K562 (cell line): Measurements from ENCODE around the gene MBP. TPM values are rescaled to one million over a fixed set of nuclear protein-coding genes. Genes with fewer than 3 reads are reported as not detected.
A peak's percentile ranks its signal among the peaks of the same experiment; 100 is the strongest.

Experiments used
- ATAC-seq: fragments of 200-7000 bp; cut with Tn5 transposase; 3 replicates; pipeline ENCODE4 v1.9.1; 2020; ENCODE audit warnings: moderate library complexity
- BruUV-seq: library from RNA; stranded (reverse); fragments of 400-500 nt; replicated peaks from 2 replicates; lab custom pipeline; 2021; lab: Mats Ljungman, UMichigan
- CTCF ChIA-PET: fragments of 300-600 bp; formaldehyde crosslinking; extraction: SDS; loops from one replicate; lab custom pipeline; 2021; ENCODE audit warnings: low intra/inter-chr PET ratio; lab: Yijun Ruan, JAX
- POLR2A ChIA-PET: fragments of 300-600, 350-650 bp; sonication (Branson Sonifier 250); formaldehyde crosslinking; extraction: SDS; loops from one replicate; lab custom pipeline; 2021; ENCODE audit warnings: antibody characterized with exemption, inconsistent platforms; lab: Yijun Ruan, JAX
- DNase-seq, 4 experiments: peaks; one replicate each; pipeline versions ENCODE4 v3.0.0 to v3.0.0-alpha.2; 2011 to 2018; ENCODE audit warnings: low spot score in 3 of 4, mixed read lengths in 3 of 4; ENCODE audit errors: extremely low read depth in 1 of 4
- FAIRE-seq: peaks from 2 replicates; lab custom pipeline; 2011; peaks lifted over from hg19 to GRCh38; lab: Jason Lieb, UNC
- H2AFZ ChIP-seq: 2 replicates; pipeline ENCODE4 v1.6.0; 2011; ENCODE audit warnings: low read depth, low read length, control low read depth, inconsistent platforms
- H3K27ac ChIP-seq: fragments of 200-600 bp; 3 replicates; pipeline ENCODE4 v1.8.0; 2011; ENCODE audit warnings: low read depth, mild to moderate bottlenecking, control low read depth, inconsistent platforms, low read length, moderate library complexity, mixed read lengths; ENCODE audit errors: extremely low read depth
- H3K27me3 ChIP-seq, 2 experiments: fragments of 300-600 bp in 1 of 2; 2 replicates in 1 of 2; 3 replicates in 1 of 2; pipeline versions ENCODE4 v1.6.0 to v1.8.0; 2011; ENCODE audit warnings: inconsistent platforms in 2 of 2, low read length in 2 of 2, mild to moderate bottlenecking in 1 of 2, mixed read lengths in 1 of 2, moderate library complexity in 1 of 2; ENCODE audit not compliant: control insufficient read depth in 2 of 2, insufficient read depth in 2 of 2
- H3K36me3 ChIP-seq: fragments of 300-600 bp; 3 replicates; pipeline ENCODE4 v1.8.0; 2011; ENCODE audit warnings: mild to moderate bottlenecking, low read length, inconsistent platforms; ENCODE audit not compliant: control insufficient read depth, insufficient read depth
- H3K4me1 ChIP-seq, 2 experiments: fragments of 200-600 bp in 1 of 2; replicated peaks in 1 of 2; 2 replicates in 1 of 2; 3 replicates in 1 of 2; pipeline versions ENCODE4 v1.5.1 to v1.8.0; 2011; ENCODE audit warnings: inconsistent platforms in 2 of 2, low read length in 2 of 2, mild to moderate bottlenecking in 1 of 2, mixed read lengths in 1 of 2, moderate library complexity in 1 of 2; ENCODE audit not compliant: control insufficient read depth in 2 of 2, insufficient read depth in 2 of 2
- H3K4me2 ChIP-seq: 2 replicates; pipeline ENCODE4 v1.6.1; 2011; ENCODE audit warnings: low read length, control low read depth, inconsistent platforms, mixed read lengths; ENCODE audit not compliant: insufficient read depth
- H3K4me3 ChIP-seq: fragments of 200-600 bp; sonication (generic), shearing (Covaris generic); 2 replicates; pipeline ENCODE4 v1.5.1; 2016; ENCODE audit warnings: control low read depth, inconsistent platforms
- H3K79me2 ChIP-seq: fragments of 200-600 bp; 3 replicates; pipeline ENCODE4 v1.8.0; 2011; ENCODE audit warnings: low read length, inconsistent platforms; ENCODE audit not compliant: control insufficient read depth, insufficient read depth
- H3K9ac ChIP-seq, 2 experiments: 2 replicates each; pipeline versions ENCODE4 v1.6.0 to v1.6.1; 2011; ENCODE audit warnings: low read depth in 2 of 2, low read length in 2 of 2, control low read depth in 1 of 2, inconsistent platforms in 1 of 2, mild to moderate bottlenecking in 1 of 2, mixed read lengths in 1 of 2; ENCODE audit not compliant: insufficient read depth in 1 of 2
- H3K9me1 ChIP-seq: one replicate; pipeline ENCODE4 v1.6.0; 2011; ENCODE audit warnings: inconsistent platforms, mild to moderate bottlenecking, low read length, moderate library complexity; ENCODE audit not compliant: control insufficient read depth, insufficient read depth
- H3K9me3 ChIP-seq: replicated peaks from 2 replicates; pipeline ENCODE4 v1.5.1; 2011; ENCODE audit warnings: low read depth, low read length, inconsistent platforms; ENCODE audit not compliant: control insufficient read depth, insufficient read depth
- H4K20me1 ChIP-seq: replicated peaks from 2 replicates; pipeline ENCODE4 v1.6.1; 2011; ENCODE audit warnings: low read length, inconsistent platforms, mixed read lengths; ENCODE audit not compliant: control insufficient read depth, insufficient read depth
- ARID4B ChIP-seq: sonication (generic); formaldehyde crosslinking; IDR thresholded peaks from 2 replicates; pipeline ENCODE4 v1.8.0; 2022; ENCODE audit warnings: mild to moderate bottlenecking, missing genetic modification reagents
- KLF6 ChIP-seq: fragments of 250-450 bp; sonication (Bioruptor Pico); IDR thresholded peaks from 2 replicates; pipeline ENCODE4 v1.4.0; 2020; ENCODE audit warnings: mild to moderate bottlenecking, moderate library complexity, borderline replicate concordance
- MEIS2 ChIP-seq: fragments of 450-650 bp; IDR thresholded peaks from 2 replicates; pipeline ENCODE4 v1.6.1; 2014; ENCODE audit warnings: mild to moderate bottlenecking; ENCODE audit not compliant: partially characterized antibody
- MIER1 ChIP-seq: fragments of 450-650 bp; IDR thresholded peaks from 2 replicates; pipeline ENCODE4 v1.6.1; 2016; ENCODE audit warnings: antibody characterized with exemption, mild to moderate bottlenecking, low read depth
- POLR2H ChIP-seq: IDR thresholded peaks from 2 replicates; pipeline ENCODE4 v1.6.1; 2016; ENCODE audit warnings: missing genetic modification characterization, low read depth, mild to moderate bottlenecking, control low read depth, missing compliant biosample characterization, moderate library complexity
- RAD21 ChIP-seq, 2 experiments: fragments of 250-450 bp in 1 of 2; fragments of 450-650 bp in 1 of 2; sonication (Bioruptor Pico) in 1 of 2; formaldehyde crosslinking in 1 of 2; IDR thresholded peaks in 1 of 2; conservative IDR thresholded peaks in 1 of 2; 2 replicates each; pipeline versions ENCODE4 v1.4.0 to v1.8.0; 2020 to 2022; ENCODE audit warnings: mild to moderate bottlenecking in 2 of 2, moderate library complexity in 1 of 2
- THAP7 ChIP-seq: fragments of 250-450 bp; sonication (Bioruptor Pico); IDR thresholded peaks from 2 replicates; pipeline ENCODE4 v1.5.0; 2021
- ZFP1 ChIP-seq: fragments of 450-650 bp; formaldehyde crosslinking; IDR thresholded peaks from 2 replicates; pipeline ENCODE4 v1.4.0; 2020; ENCODE audit warnings: mild to moderate bottlenecking, mixed read lengths
- WGBS: fragments of 100-300 bp; shearing (Covaris generic); methylation state at CpG from one replicate; pipeline ENCODE4 v1.1.6; 2016; ENCODE audit warnings: low coverage, mixed read lengths; ENCODE audit not compliant: insufficient coverage; ENCODE audit errors: missing lambda C conversion rate; 5-methylcytosine and 5-hydroxymethylcytosine counted together
- in situ Hi-C: fragments of 300-500 bp; cut with MboI; formaldehyde crosslinking; loops from 4 replicates; pipeline ENCODE4 v1.15.0; 2018; ENCODE audit warnings: inconsistent platforms, mixed read lengths
- intact Hi-C: fragments of 100-400 bp; cut with micrococcal nuclease; formaldehyde crosslinking; loops from 2 replicates; pipeline ENCODE4 v1.14.2; 2022
- polyA plus RNA-seq, 8 experiments: library from polyadenylated mRNA; depleted of rRNA in 4 of 8; stranded (reverse) in 5 of 8; unstranded in 3 of 8; fragments of >200 nt; fragmentation: Nextera tagmentation in 2 of 8; fragmentation: Illumina TruSeq in 1 of 8; extraction: Ambion mirVana in 2 of 8; extraction: Trizol in 1 of 8; gene quantifications; 2 replicates each; pipeline versions ENCODE4 v1.2.1 to v1.2.3, GENCODE V29; 2011 to 2014; ENCODE audit warnings: inconsistent platforms in 1 of 8, missing spikeins in 1 of 8
- total RNA-seq, 7 experiments: library from RNA; depleted of rRNA in 6 of 7; stranded (reverse); fragments of >200 nt in 6 of 7; fragmentation: Illumina TruSeq in 2 of 7; extraction: Trizol in 2 of 7; gene quantifications; 2 replicates each; pipeline versions ENCODE4 v1.2.1 to v1.2.3, GENCODE V29; 2011 to 2021; ENCODE audit warnings: low replicate concordance in 1 of 7

The MBP gene
- total and polyA plus RNA-seq, 9 of the 15 experiments (the other 6 are each of a cell fraction or from before 2014, with no cell fraction given), result 0.09 TPM; not detected in 8

GRCh38 chr18:77133835-77134496, 1.4 kb upstream of the MBP start:
- no peak overlapping the region for H3K4me2 ChIP-seq
- CTCF ChIA-PET, result no interaction called here
- TF ChIP-seq RAD21 (CRISPR knock-in tag; conservative IDR thresholded peaks at IDR 0.05 in 1 of 2, IDR thresholded peaks at IDR 0.05 in 1 of 2) (peak in 1 of 2 experiments; percentile 14; a peak in 1 of 4 replicates), ZFP1 (CRISPR knock-in tag) (no peak)

GRCh38 chr18:77133051-77133834, 660 bp upstream of the MBP start:
- FAIRE-seq, result no peak
- H3K27me3 ChIP-seq, result peaks cover 0 to 4% of the 10 kb centered on the region in 2 experiments; a peak in 2 of 5 replicates
- no peaks in the 10 kb centered on the region for H4K20me1 ChIP-seq
- H3K4me3 ChIP-seq, result no peak overlapping the region
- H3K27ac ChIP-seq, result no peak overlapping the region
- intact Hi-C loops (no loop called here), in situ Hi-C loops (no loop called here)
- CTCF ChIA-PET, result no interaction called here
- no peaks in the 10 kb centered on the region for H3K4me1 ChIP-seq
- H3K9ac ChIP-seq, result no peak overlapping the region
- WGBS, result 21% methylated on average over 19 of the region's 44 CpGs
- ATAC-seq, result no peak
- no peak for DNase-seq
- H3K9me3 ChIP-seq, result no peaks in the 10 kb centered on the region
- no TSS peak for BruUV-seq
- no peak overlapping the region for H2AFZ ChIP-seq
- H3K36me3 ChIP-seq, result no peaks in the 10 kb centered on the region
- no peaks in the 10 kb centered on the region for H3K9me1 ChIP-seq
- POLR2A ChIA-PET, result no interaction called here
- no peak overlapping the region for H3K4me2 ChIP-seq
- no peaks in the 10 kb centered on the region for H3K79me2 ChIP-seq
- TF ChIP-seq ARID4B (CRISPR knock-in tag), result no peak
- no peak for TF ChIP-seq MIER1
- no peak for TF ChIP-seq MEIS2
- TF ChIP-seq POLR2H (tag), result no peak
- TF ChIP-seq THAP7, result no peak
- TF ChIP-seq KLF6, result no peak

More at GRCh38 chr18:77133835-77134496, 1.4 kb upstream of the MBP start:
- POLR2A ChIA-PET, result no interaction called here
- DNase-seq (peak in 1 of 4 experiments; percentile 9), ATAC-seq (peak; percentile 78; the same call in 2 of the 3 replicates), FAIRE-seq (no peak)
- H3K79me2 ChIP-seq, result no peaks in the 10 kb centered on the region
- WGBS, result 3% methylated on average over 12 of the region's 12 CpGs
- no peak overlapping the region for H3K4me3 ChIP-seq
- H3K9ac ChIP-seq, result no peak overlapping the region
- H3K9me3 ChIP-seq, result no peaks in the 10 kb centered on the region
- no peak overlapping the region for H2AFZ ChIP-seq
- peaks cover 0 to 4% of the 10 kb centered on the region in 2 experiments; a peak in 2 of 5 replicates for H3K27me3 ChIP-seq
- no peaks in the 10 kb centered on the region for H4K20me1 ChIP-seq
- no peaks in the 10 kb centered on the region for H3K36me3 ChIP-seq
- intact Hi-C loops, result no loop called here
- H3K9me1 ChIP-seq, result no peaks in the 10 kb centered on the region
- no peaks in the 10 kb centered on the region for H3K4me1 ChIP-seq
- no peak overlapping the region for H3K27ac ChIP-seq
- in situ Hi-C loops, result no loop called here
- no TSS peak for BruUV-seq
